Measurements from ENCODE around the gene DNAI2. TPM values are rescaled to one million over a fixed set of nuclear protein-coding genes. Genes with fewer than 3 reads are reported as not detected.

Gene DNAI2
- total RNA-seq, 4 donors from 2014 or later = not detected

DNA sequence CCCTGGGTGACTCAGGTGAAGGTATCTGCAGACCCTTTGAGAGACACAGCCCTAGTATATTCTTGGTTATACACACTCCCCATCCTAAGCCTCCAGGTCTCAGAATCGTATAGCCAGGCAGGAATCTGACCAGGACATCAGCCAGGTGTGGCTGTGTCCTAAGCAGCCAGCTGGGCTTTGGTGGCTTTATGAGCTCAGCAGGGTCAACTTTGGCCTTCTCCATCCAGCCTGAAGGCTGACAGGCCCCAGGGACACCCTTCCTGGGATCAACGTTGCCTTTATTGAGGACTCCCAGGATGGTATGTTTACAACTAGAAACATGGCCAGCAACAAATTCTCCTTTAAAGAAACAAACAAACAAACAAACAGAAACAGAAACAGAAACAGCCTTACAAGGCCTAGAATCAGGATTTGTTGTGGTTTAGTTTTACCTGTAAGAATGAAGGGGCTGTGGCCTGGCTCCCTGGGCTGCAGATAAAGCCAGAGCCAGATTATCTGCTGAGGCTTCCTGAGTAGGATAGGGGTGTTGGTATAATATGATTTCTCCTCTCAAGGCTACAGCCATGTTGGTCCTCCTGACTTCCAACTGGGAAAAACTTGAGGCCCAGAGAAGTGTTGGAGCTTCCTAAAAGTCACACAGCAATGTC lies 60.5 kb downstream of the DNAI2 start:
- no peaks in the 10 kb centered on the region for H3K9me3 ChIP-seq
- H3K27me3 ChIP-seq = no peaks in the 10 kb centered on the region
- no peaks in the 10 kb centered on the region for H3K4me1 ChIP-seq
- H3K36me3 ChIP-seq = no peaks in the 10 kb centered on the region
- no peak for TF ChIP-seq CTCF (IDR thresholded peaks at IDR 0.05)
- TF ChIP-seq POLR2A (IDR thresholded peaks at IDR 0.05) = no peak
- H3K27ac ChIP-seq = no peak overlapping the region
- H3K4me3 ChIP-seq = no peak overlapping the region
- no peak for DNase-seq

GRCh38 chr17:74335529-74336062 lies 61.6 kb downstream of the DNAI2 start:
- TF ChIP-seq CTCF (IDR thresholded peaks at IDR 0.05) (no peak), POLR2A (IDR thresholded peaks at IDR 0.05) (no peak)
- Histone ChIP-seq H3K27me3 (no peaks in the 10 kb centered on the region), H3K4me1 (no peaks in the 10 kb centered on the region), H3K27ac (no peak overlapping the region), H3K36me3 (no peaks in the 10 kb centered on the region), H3K4me3 (no peak overlapping the region), H3K9me3 (no peaks in the 10 kb centered on the region)
- no peak for DNase-seq

- no peak for TF ChIP-seq POLR2A (IDR thresholded peaks at IDR 0.05)
- TF ChIP-seq CTCF (IDR thresholded peaks at IDR 0.05) = no peak
- Histone ChIP-seq H3K36me3 (no peaks in the 10 kb centered on the region), H3K27ac (no peak overlapping the region), H3K4me1 (no peaks in the 10 kb centered on the region), H3K9me3 (no peaks in the 10 kb centered on the region), H3K4me3 (no peak overlapping the region), H3K27me3 (no peaks in the 10 kb centered on the region)
- DNase-seq = no peak
These were observed 62.3 kb downstream of the DNAI2 start for GRCh38 chr17:74336307-74336706.

GRCh38 chr17:74337834-74338500 lies 63.9 kb downstream of the DNAI2 start:
- Histone ChIP-seq H3K27ac (no peak overlapping the region), H3K27me3 (no peaks in the 10 kb centered on the region), H3K4me1 (no peaks in the 10 kb centered on the region), H3K9me3 (no peaks in the 10 kb centered on the region), H3K4me3 (no peak overlapping the region), H3K36me3 (no peaks in the 10 kb centered on the region)
- no peak for TF ChIP-seq CTCF (IDR thresholded peaks at IDR 0.05)
- TF ChIP-seq POLR2A (IDR thresholded peaks at IDR 0.05) = no peak
- no peak for DNase-seq

DNA sequence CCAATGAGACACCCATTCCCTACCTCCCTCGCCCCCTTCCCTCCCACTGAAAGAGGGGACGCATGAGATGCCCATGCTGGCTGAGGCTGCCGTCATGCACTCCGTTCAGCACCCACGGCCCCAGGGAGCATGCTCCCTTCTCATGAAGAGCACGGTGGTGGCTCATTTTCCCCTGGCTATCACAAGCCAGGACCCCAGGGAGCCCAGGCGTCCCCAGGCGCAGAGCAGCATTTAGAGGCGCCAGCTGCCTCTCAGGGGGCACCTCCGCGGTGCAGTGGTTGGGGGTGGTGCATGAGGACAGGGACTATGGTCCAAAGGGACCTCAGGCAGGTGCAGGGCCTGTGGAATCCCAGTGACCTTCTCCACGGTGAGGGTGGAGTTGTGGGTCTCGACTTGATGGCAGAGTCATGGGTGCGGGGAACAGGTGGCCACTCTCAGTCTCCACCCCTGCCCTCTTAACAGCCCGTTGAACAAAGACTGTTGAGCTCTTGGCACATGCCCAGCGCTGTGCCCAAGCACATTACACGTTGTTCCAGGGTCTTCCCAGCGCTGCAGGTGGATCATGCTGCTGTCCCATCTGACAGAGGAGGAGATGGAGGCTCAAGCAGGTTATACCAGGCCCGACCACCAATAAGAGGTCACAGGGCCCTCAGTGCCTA lies 65.6 kb downstream of the DNAI2 start:
- H3K4me1 ChIP-seq = no peaks in the 10 kb centered on the region
- H3K9me3 ChIP-seq = no peaks in the 10 kb centered on the region
- no peak overlapping the region for H3K27ac ChIP-seq
- no peak for DNase-seq
- no peaks in the 10 kb centered on the region for H3K36me3 ChIP-seq
- TF ChIP-seq POLR2A (IDR thresholded peaks at IDR 0.05) = no peak
- no peak for TF ChIP-seq CTCF (IDR thresholded peaks at IDR 0.05)
- no peak overlapping the region for H3K4me3 ChIP-seq
- H3K27me3 ChIP-seq = no peaks in the 10 kb centered on the region
